ENCODE measurements around the gene UNC5B. TPM values are rescaled to one million over a fixed set of nuclear protein-coding genes. Genes with fewer than 3 reads are reported as not detected.
A peak's percentile ranks its signal among the peaks of the same experiment; 100 is the strongest.

Gene UNC5B
- total and polyA plus RNA-seq, 4 experiments from 2014 or later = not detected

DNA sequence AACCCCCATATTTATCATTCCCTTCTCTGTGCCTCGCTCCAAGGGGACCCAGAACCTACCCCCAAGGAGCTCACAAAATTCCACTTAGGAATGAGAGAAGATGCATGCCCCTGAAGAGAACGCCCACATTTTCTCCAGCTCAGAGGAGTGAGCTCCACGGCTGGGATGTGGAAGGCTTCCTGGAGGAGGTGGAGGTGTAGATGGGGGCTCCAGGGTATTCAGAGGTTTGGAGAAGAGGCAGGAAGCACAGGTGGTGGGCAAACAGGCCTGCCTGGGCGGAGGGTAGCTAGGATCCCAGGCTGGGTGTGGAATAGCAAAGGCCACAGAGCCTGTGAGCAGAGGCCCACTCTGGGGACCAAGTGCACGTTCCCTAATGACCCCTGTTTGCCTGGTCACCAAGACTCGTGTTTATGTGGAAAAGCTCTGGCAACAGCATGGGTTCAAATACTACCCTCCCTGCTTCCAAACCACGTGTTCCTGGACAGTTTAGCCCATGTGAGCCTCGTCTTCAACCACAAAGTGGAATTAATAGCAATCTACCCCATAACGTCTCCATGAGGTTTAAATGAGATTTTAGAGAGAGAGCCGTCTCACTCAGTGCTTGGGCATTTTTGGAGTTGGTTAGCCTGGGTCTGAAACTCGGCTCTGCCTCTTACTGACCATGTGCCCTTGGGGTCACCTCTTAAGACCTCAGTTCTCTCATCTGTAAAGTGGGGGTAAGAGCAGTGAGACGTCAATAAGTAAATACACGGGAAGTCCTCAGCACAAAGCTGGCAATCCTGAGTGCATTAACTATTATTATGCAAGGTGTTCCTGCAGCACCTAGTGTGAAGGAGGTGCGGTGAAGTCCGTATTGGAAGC lies 24.7 kb downstream of the UNC5B start:
- Mint-ChIP-seq H3K36me3 (no peaks in the 10 kb centered on the region), H3K27me3 (peaks cover 0 to 8% of the 10 kb centered on the region in 2 donors), H3K27ac (no peak overlapping the region), H3K4me1 (no peaks in the 10 kb centered on the region), H3K9me3 (peaks cover 0 to 2% (median 0%) of the 10 kb centered on the region in 8 donors), H3K4me3 (no peak overlapping the region)
- POLR2A ChIA-PET (ENCODE audit: partially characterized antibody) = no interaction called here
- H3K4me3 ChIP-seq (ENCODE audit: low read length in 2 of 2) = no peak overlapping the region
- no peaks in the 10 kb centered on the region for H3K9me3 ChIP-seq (ENCODE audit: control insufficient read depth in 1 of 2, low read length in 2 of 2)
- no peak overlapping the region for H3K27ac ChIP-seq (ENCODE audit: low read depth, low read length)
- CTCF ChIA-PET (ENCODE audit: partially characterized antibody) = no interaction called here
- intact Hi-C loops (cut with micrococcal nuclease) = no loop called here
- no peaks in the 10 kb centered on the region for H3K36me3 ChIP-seq (ENCODE audit: insufficient read depth, low read length)
- no peaks in the 10 kb centered on the region for H3K4me1 ChIP-seq (ENCODE audit: insufficient read depth, low read length)
- H3K27me3 ChIP-seq (ENCODE audit: insufficient read depth, low read length) = no peaks in the 10 kb centered on the region
- no peak for DNase-seq

GRCh38 chr10:71237843-71238623 lies 25.7 kb downstream of the UNC5B start:
- POLR2A ChIA-PET (ENCODE audit: partially characterized antibody) = no interaction called here
- no peak for DNase-seq
- no peaks in the 10 kb centered on the region for H3K36me3 Mint-ChIP-seq
- peak overlapping the region in 1 of 7 donors; percentile 19 for H3K27ac Mint-ChIP-seq
- Histone ChIP-seq H3K36me3 (ENCODE audit: insufficient read depth, low read length) (no peaks in the 10 kb centered on the region), H3K4me1 (ENCODE audit: insufficient read depth, low read length) (no peaks in the 10 kb centered on the region), H3K4me3 (ENCODE audit: low read length in 2 of 2) (no peak overlapping the region), H3K9me3 (ENCODE audit: control insufficient read depth in 1 of 2, low read length in 2 of 2) (no peaks in the 10 kb centered on the region), H3K27ac (ENCODE audit: low read depth, low read length) (no peak overlapping the region), H3K27me3 (ENCODE audit: insufficient read depth, low read length) (no peaks in the 10 kb centered on the region)
- no peak overlapping the region for H3K4me3 Mint-ChIP-seq
- H3K4me1 Mint-ChIP-seq = no peaks in the 10 kb centered on the region
- intact Hi-C loops (cut with micrococcal nuclease) = no loop called here
- CTCF ChIA-PET (ENCODE audit: partially characterized antibody) = interaction anchor here (1.3 kb wide), 1 partner anchor 11 kb away, joined by 3 read pairs; no protein-coding TSS in a partner anchor
- H3K27me3 Mint-ChIP-seq = peaks cover 0 to 8% of the 10 kb centered on the region in 2 donors
- H3K9me3 Mint-ChIP-seq = peaks cover 0 to 2% (median 0%) of the 10 kb centered on the region in 8 donors

GRCh38 chr10:71238626-71239025 lies 26.3 kb downstream of the UNC5B start:
- Mint-ChIP-seq H3K36me3 (no peaks in the 10 kb centered on the region), H3K27me3 (peaks cover 0 to 8% of the 10 kb centered on the region in 2 donors), H3K4me1 (no peaks in the 10 kb centered on the region), H3K9me3 (peaks cover 0 to 2% (median 0%) of the 10 kb centered on the region in 8 donors), H3K27ac (peak overlapping the region in 1 of 7 donors; percentile 19), H3K4me3 (no peak overlapping the region)
- DNase-seq = no peak
- H3K36me3 ChIP-seq (ENCODE audit: insufficient read depth, low read length) = no peaks in the 10 kb centered on the region
- H3K9me3 ChIP-seq (ENCODE audit: control insufficient read depth in 1 of 2, low read length in 2 of 2) = no peaks in the 10 kb centered on the region
- POLR2A ChIA-PET (ENCODE audit: partially characterized antibody) = no interaction called here
- no peaks in the 10 kb centered on the region for H3K4me1 ChIP-seq (ENCODE audit: insufficient read depth, low read length)
- intact Hi-C loops (cut with micrococcal nuclease) = no loop called here
- CTCF ChIA-PET (ENCODE audit: partially characterized antibody) = interaction anchor here (1.3 kb wide), 1 partner anchor 11 kb away, joined by 3 read pairs; no protein-coding TSS in a partner anchor
- H3K4me3 ChIP-seq (ENCODE audit: low read length in 2 of 2) = no peak overlapping the region
- H3K27me3 ChIP-seq (ENCODE audit: insufficient read depth, low read length) = no peaks in the 10 kb centered on the region
- H3K27ac ChIP-seq (ENCODE audit: low read depth, low read length) = no peak overlapping the region

DNA sequence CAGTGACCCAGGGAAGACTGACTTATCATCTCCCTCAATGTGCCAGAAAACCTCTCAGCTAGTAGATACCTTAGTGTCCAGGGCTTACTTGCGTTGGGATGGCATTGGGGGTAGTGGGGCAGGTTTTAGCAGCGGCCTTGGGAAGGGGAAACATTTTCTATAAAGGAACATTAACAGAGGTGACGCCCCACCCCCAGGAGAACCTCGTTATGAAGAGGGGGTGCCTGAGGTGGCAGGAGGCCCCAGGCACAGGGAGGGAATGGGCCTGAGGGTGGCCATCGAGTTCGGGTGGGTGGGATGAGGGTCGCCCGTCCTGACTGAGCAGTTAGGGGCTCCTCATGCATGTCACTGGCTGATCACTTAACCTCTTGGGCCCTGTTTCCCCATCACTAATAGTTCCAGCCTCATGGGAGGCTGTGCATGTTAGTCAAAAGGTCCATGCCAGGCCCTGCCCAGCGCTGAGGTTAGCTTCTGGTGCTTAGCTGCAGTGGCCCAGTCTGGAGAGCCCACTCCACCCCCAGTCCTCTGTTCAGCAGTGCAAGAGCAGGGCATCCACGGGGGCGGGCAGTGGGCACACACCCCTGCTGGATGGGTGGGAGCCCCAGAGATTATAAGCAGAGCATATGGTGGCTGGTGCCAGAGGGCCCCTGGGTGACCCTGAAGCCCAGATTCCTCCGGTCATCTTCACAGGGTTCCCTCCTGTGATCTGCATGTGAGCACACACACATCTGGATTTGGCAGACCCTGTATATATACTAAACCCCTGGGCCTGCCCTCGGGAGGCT lies 27.0 kb downstream of the UNC5B start:
- Histone ChIP-seq H3K4me3 (ENCODE audit: low read length in 2 of 2) (no peak overlapping the region), H3K9me3 (ENCODE audit: control insufficient read depth in 1 of 2, low read length in 2 of 2) (no peaks in the 10 kb centered on the region), H3K4me1 (ENCODE audit: insufficient read depth, low read length) (no peaks in the 10 kb centered on the region), H3K27ac (ENCODE audit: low read depth, low read length) (no peak overlapping the region), H3K27me3 (ENCODE audit: insufficient read depth, low read length) (no peaks in the 10 kb centered on the region), H3K36me3 (ENCODE audit: insufficient read depth, low read length) (no peaks in the 10 kb centered on the region)
- H3K4me1 Mint-ChIP-seq = no peaks in the 10 kb centered on the region
- H3K27ac Mint-ChIP-seq = no peak overlapping the region
- ChIA-PET POLR2A (ENCODE audit: partially characterized antibody) (no interaction called here), CTCF (ENCODE audit: partially characterized antibody) (no interaction called here)
- H3K9me3 Mint-ChIP-seq = no peaks in the 10 kb centered on the region
- H3K27me3 Mint-ChIP-seq = peaks cover 0 to 7% of the 10 kb centered on the region in 2 donors
- H3K36me3 Mint-ChIP-seq = no peaks in the 10 kb centered on the region
- no peak for DNase-seq
- intact Hi-C loops (cut with micrococcal nuclease) = no loop called here
- H3K4me3 Mint-ChIP-seq = no peak overlapping the region

DNA sequence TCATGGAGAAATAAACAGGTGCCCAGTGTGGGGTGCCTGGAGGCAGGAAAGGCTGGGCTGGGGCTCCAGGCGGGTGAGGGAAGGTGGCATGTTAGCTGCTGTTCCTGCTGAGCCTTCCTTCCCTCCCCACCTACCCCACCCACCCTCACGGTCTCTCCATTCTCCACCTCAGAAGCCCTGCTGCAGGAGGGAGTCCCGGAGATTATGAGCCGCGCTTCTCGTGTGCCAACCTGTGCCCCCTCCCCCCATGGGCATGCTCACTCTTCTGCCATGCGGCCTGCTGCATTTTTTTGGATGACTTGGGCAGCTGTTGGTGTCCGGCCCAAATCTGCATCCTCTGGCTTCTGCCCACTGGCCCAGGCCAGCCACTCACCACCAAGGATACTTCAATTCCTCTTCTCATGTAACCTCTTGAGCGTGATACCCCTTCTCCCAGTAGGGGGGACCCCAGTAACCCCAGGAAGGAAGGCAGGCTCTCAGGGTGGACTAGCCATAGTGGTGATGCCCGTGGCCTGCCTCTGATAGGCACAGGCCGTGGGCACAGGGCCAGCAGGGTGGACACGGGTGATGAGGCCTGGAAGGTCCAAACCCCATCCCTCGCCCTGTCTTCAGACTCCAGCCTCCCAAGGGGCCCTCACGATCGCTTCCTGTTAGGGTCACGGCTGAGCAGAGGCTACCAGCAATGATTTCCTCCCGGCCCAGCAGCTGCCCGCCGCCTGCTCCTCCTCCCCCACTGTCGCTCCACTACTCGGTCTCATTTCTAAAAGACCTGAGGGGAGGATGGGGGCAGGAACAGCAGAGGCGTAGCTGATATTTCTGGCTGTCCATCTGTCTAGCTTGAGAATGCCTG lies 27.8 kb downstream of the UNC5B start:
- no peak overlapping the region for H3K27ac Mint-ChIP-seq
- intact Hi-C loops (cut with micrococcal nuclease) = no loop called here
- CTCF ChIA-PET (ENCODE audit: partially characterized antibody) = no interaction called here
- peaks cover 2 to 6% of the 10 kb centered on the region in 2 donors for H3K27me3 Mint-ChIP-seq
- H3K4me3 Mint-ChIP-seq = no peak overlapping the region
- DNase-seq = no peak
- H3K4me1 Mint-ChIP-seq = no peaks in the 10 kb centered on the region
- Histone ChIP-seq H3K36me3 (ENCODE audit: insufficient read depth, low read length) (no peaks in the 10 kb centered on the region), H3K27ac (ENCODE audit: low read depth, low read length) (no peak overlapping the region), H3K4me1 (ENCODE audit: insufficient read depth, low read length) (no peaks in the 10 kb centered on the region), H3K27me3 (ENCODE audit: insufficient read depth, low read length) (no peaks in the 10 kb centered on the region), H3K9me3 (ENCODE audit: control insufficient read depth in 1 of 2, low read length in 2 of 2) (no peaks in the 10 kb centered on the region), H3K4me3 (ENCODE audit: low read length in 2 of 2) (no peak overlapping the region)
- POLR2A ChIA-PET (ENCODE audit: partially characterized antibody) = no interaction called here
- no peaks in the 10 kb centered on the region for H3K36me3 Mint-ChIP-seq
- no peaks in the 10 kb centered on the region for H3K9me3 Mint-ChIP-seq

DNA sequence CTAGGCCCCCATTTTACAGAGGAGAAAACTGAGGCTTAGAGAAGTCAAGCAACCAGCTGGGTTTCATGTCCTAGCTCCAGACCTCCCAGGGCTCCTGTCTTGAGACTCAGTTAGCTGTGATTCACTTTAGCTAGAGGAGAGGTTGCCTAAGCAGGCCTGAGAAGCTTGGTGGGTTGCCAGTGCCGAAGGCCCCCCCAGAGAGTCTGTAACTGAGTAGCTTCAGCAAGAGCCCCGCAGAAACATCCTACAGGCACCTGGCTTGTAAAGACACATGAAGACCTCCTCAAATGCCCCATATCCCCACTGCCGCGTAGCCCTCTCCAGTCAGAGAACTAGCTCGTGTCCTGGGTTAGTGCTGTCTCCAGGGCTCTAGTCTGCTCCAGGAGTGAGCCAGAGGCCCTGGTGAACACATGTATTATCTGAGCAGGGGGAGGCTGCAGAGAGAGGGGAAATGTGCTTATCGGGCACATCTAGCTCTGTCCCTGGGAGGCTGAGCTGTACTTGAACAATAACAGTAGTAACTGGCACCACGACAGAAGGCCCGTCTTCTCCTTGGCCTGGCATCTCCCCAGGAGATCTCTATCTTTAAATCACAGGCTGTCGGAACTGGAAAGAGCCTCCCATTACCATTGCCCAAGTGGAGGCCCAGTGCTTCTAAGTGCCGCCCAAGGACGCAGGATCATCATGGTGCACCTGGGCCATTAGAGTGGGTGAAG lies 28.9 kb downstream of the UNC5B start:
- intact Hi-C loops (cut with micrococcal nuclease) = no loop called here
- no peaks in the 10 kb centered on the region for H3K9me3 Mint-ChIP-seq
- POLR2A ChIA-PET (ENCODE audit: partially characterized antibody) = no interaction called here

More for the DNA sequence above, 28.9 kb downstream of the UNC5B start:
- peaks cover 2% of the 10 kb centered on the region in 2 donors for H3K27me3 Mint-ChIP-seq
- H3K27me3 ChIP-seq (ENCODE audit: insufficient read depth, low read length) = no peaks in the 10 kb centered on the region
- CTCF ChIA-PET (ENCODE audit: partially characterized antibody) = interaction anchor here (1.0 kb wide), 1 partner anchor 11 kb away, joined by 3 read pairs; no protein-coding TSS in a partner anchor
- no peaks in the 10 kb centered on the region for H3K4me1 Mint-ChIP-seq
- H3K36me3 Mint-ChIP-seq = no peaks in the 10 kb centered on the region
- no peaks in the 10 kb centered on the region for H3K36me3 ChIP-seq (ENCODE audit: insufficient read depth, low read length)
- H3K27ac Mint-ChIP-seq = peak overlapping the region in 2 of 7 donors; percentile 29 to 64
- no peak overlapping the region for H3K27ac ChIP-seq (ENCODE audit: low read depth, low read length)
- no peaks in the 10 kb centered on the region for H3K4me1 ChIP-seq (ENCODE audit: insufficient read depth, low read length)
- H3K4me3 ChIP-seq (ENCODE audit: low read length in 2 of 2) = no peak overlapping the region
- no peak overlapping the region for H3K4me3 Mint-ChIP-seq
- no peaks in the 10 kb centered on the region for H3K9me3 ChIP-seq (ENCODE audit: control insufficient read depth in 1 of 2, low read length in 2 of 2)
- no peak for DNase-seq
